ENCODE results near the gene TMEM60. TPM values are rescaled to one million over a fixed set of nuclear protein-coding genes. Genes with fewer than 3 reads are reported as not detected.

Gene TMEM60
- total and polyA plus RNA-seq, 2 of the 13 experiments (the other 11 are each of a cell fraction or from before 2014, with no cell fraction given) = 25.6 to 27.7 TPM

DNA sequence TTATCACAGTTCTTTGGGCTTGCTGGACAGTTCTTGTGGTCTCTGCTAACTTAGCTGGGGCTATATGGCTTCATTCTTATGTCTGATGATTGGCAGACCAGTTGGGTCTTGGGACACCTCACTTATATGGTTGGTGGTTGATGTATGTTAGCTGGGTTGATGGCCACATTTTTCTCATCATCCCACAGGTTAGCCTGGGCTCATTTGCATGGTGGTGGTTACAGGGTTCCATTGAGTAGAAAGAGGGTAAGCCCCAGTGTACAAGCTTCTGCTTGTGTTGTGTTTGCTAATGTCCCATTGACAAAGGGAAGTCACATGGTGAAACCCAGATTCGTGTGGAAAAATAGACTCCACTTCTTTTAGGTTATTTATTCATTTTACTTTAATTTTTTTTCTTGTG, 40.6 kb downstream of the TMEM60 start (continued):
- TF ChIP-seq, protein P1, sequence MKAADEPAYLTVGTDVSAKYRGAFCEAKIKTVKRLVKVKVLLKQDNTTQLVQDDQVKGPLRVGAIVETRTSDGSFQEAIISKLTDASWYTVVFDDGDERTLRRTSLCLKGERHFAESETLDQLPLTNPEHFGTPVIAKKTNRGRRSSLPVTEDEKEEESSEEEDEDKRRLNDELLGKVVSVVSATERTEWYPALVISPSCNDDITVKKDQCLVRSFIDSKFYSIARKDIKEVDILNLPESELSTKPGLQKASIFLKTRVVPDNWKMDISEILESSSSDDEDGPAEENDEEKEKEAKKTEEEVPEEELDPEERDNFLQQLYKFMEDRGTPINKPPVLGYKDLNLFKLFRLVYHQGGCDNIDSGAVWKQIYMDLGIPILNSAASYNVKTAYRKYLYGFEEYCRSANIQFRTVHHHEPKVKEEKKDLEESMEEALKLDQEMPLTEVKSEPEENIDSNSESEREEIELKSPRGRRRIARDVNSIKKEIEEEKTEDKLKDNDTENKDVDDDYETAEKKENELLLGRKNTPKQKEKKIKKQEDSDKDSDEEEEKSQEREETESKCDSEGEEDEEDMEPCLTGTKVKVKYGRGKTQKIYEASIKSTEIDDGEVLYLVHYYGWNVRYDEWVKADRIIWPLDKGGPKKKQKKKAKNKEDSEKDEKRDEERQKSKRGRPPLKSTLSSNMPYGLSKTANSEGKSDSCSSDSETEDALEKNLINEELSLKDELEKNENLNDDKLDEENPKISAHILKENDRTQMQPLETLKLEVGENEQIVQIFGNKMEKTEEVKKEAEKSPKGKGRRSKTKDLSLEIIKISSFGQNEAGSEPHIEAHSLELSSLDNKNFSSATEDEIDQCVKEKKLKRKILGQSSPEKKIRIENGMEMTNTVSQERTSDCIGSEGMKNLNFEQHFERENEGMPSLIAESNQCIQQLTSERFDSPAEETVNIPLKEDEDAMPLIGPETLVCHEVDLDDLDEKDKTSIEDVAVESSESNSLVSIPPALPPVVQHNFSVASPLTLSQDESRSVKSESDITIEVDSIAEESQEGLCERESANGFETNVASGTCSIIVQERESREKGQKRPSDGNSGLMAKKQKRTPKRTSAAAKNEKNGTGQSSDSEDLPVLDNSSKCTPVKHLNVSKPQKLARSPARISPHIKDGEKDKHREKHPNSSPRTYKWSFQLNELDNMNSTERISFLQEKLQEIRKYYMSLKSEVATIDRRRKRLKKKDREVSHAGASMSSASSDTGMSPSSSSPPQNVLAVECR (CRISPR knock-in tag; IDR thresholded peaks at IDR 0.05; ENCODE audit: borderline replicate concordance) = no peak
- TF ChIP-seq, protein P2, sequence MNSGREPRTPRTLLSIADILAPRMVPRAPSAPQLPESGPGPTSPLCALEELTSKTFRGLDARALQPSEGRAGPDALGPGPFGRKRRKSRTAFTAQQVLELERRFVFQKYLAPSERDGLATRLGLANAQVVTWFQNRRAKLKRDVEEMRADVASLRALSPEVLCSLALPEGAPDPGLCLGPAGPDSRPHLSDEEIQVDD (CRISPR knock-in tag; IDR thresholded peaks at IDR 0.05; ENCODE audit: borderline replicate concordance) = no peak

DNA sequence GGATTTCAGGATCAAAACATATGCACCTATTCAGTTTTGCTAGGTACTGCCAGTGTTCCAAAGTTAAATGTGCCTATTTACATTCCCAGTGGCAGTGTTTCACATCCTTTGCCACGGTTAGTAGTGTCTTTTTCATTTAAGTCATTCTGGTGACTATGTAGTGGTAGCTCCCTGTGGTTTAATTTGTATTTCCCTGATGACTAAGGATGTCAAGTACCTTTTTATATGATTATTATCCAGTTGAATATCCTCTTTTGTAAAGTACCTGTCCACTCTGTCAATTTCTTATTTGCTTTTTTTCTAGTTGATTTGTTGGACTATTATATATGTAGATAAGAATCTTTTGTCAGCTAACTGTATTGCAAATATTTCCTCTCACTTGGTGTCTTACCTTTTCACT, 45.1 kb downstream of the TMEM60 start:
- CTCF ChIA-PET (ENCODE audit: low intra/inter-chr PET ratio, low total read pairs) = no interaction called here
- TF ChIP-seq REPIN1 (CRISPR knock-in tag; IDR thresholded peaks at IDR 0.05; ENCODE audit: borderline replicate concordance, low read depth) (no peak), ZNF761 (CRISPR knock-in tag; conservative IDR thresholded peaks at IDR 0.05) (no peak), RBM22 (optimal IDR thresholded peaks at IDR 0.05; ENCODE audit: low read length) (no peak), ESRRA (CRISPR knock-in tag; IDR thresholded peaks at IDR 0.05; ENCODE audit: low read depth) (no peak), ZNF572 (CRISPR knock-in tag; IDR thresholded peaks at IDR 0.05) (no peak), SKI (IDR thresholded peaks at IDR 0.05; ENCODE audit: partially characterized antibody) (no peak), ZNF577 (CRISPR knock-in tag; IDR thresholded peaks at IDR 0.05; ENCODE audit: borderline replicate concordance, low read depth) (no peak), SAFB2 (CRISPR knock-in tag; IDR thresholded peaks at IDR 0.05; ENCODE audit: borderline replicate concordance, low read depth) (no peak)
- TF ChIP-seq, protein P3, sequence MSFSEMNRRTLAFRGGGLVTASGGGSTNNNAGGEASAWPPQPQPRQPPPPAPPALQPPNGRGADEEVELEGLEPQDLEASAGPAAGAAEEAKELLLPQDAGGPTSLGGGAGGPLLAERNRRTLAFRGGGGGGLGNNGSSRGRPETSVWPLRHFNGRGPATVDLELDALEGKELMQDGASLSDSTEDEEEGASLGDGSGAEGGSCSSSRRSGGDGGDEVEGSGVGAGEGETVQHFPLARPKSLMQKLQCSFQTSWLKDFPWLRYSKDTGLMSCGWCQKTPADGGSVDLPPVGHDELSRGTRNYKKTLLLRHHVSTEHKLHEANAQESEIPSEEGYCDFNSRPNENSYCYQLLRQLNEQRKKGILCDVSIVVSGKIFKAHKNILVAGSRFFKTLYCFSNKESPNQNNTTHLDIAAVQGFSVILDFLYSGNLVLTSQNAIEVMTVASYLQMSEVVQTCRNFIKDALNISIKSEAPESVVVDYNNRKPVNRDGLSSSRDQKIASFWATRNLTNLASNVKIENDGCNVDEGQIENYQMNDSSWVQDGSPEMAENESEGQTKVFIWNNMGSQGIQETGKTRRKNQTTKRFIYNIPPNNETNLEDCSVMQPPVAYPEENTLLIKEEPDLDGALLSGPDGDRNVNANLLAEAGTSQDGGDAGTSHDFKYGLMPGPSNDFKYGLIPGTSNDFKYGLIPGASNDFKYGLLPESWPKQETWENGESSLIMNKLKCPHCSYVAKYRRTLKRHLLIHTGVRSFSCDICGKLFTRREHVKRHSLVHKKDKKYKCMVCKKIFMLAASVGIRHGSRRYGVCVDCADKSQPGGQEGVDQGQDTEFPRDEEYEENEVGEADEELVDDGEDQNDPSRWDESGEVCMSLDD (CRISPR knock-in tag; IDR thresholded peaks at IDR 0.05; ENCODE audit: borderline replicate concordance) = no peak
- TF ChIP-seq, protein P4, sequence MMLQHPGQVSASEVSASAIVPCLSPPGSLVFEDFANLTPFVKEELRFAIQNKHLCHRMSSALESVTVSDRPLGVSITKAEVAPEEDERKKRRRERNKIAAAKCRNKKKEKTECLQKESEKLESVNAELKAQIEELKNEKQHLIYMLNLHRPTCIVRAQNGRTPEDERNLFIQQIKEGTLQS (CRISPR knock-in tag; IDR thresholded peaks at IDR 0.05) = no peak
- TF ChIP-seq, protein P5, sequence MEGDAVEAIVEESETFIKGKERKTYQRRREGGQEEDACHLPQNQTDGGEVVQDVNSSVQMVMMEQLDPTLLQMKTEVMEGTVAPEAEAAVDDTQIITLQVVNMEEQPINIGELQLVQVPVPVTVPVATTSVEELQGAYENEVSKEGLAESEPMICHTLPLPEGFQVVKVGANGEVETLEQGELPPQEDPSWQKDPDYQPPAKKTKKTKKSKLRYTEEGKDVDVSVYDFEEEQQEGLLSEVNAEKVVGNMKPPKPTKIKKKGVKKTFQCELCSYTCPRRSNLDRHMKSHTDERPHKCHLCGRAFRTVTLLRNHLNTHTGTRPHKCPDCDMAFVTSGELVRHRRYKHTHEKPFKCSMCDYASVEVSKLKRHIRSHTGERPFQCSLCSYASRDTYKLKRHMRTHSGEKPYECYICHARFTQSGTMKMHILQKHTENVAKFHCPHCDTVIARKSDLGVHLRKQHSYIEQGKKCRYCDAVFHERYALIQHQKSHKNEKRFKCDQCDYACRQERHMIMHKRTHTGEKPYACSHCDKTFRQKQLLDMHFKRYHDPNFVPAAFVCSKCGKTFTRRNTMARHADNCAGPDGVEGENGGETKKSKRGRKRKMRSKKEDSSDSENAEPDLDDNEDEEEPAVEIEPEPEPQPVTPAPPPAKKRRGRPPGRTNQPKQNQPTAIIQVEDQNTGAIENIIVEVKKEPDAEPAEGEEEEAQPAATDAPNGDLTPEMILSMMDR (CRISPR knock-in tag; IDR thresholded peaks at IDR 0.05) = no peak

More for the DNA sequence above, 45.1 kb downstream of the TMEM60 start:
- Histone ChIP-seq H3K4me3 (replicated peaks in 1 of 3; ENCODE audit: insufficient read depth in 1 of 3, low read depth in 2 of 3, low read length in 3 of 3) (no peak overlapping the region), H4K20me1 (ENCODE audit: insufficient read depth, low read length) (no peaks in the 10 kb centered on the region), H3K9ac (ENCODE audit: insufficient read depth, low read depth, low read length) (no peak overlapping the region), H3K27me3 (ENCODE audit: control insufficient read depth in 1 of 2, insufficient read depth in 2 of 2, low read length in 2 of 2) (no peaks in the 10 kb centered on the region), H3K4me1 (ENCODE audit: insufficient read depth, low read length) (no peaks in the 10 kb centered on the region), H3K27ac (ENCODE audit: extremely low read length, insufficient read depth, low read length) (no peak overlapping the region), H3K4me2 (ENCODE audit: low read depth, low read length) (no peak overlapping the region), H3K9me3 (ENCODE audit: low read length) (no peaks in the 10 kb centered on the region), H2AFZ (ENCODE audit: low read length) (no peak overlapping the region), H3K36me3 (replicated peaks in 1 of 2; ENCODE audit: control insufficient read depth in 1 of 2, insufficient read depth in 2 of 2, low read length in 2 of 2) (peaks cover 4 to 22% of the 10 kb centered on the region in 2 experiments; a peak in 4 of 5 replicates), H3K79me2 (ENCODE audit: insufficient read depth, low read length) (peaks cover 20% of the 10 kb centered on the region)
- FAIRE-seq (no peak), DNase-seq (ENCODE audit: low spot score) (no peak), ATAC-seq (no peak)
- in situ Hi-C loops (cut with HindIII; ENCODE audit: extremely low pct_ligation_motif_present, low pct_unique_long_range_greater_than_20kb) (no loop called here), intact Hi-C loops (cut with micrococcal nuclease; ENCODE audit: unreplicated experiment) (no loop called here)
- 94% methylated on average over 1 of the region's 1 CpG for WGBS (ENCODE audit: low lambda C conversion rate)
- no TSS peak for BruUV-seq (replicated peaks)
- POLR2A ChIA-PET = no interaction called here

Measured in HepG2 (cell line).